HG02884 (cell line): ENCODE results near the gene CSTA.

ENCODE experiments used
- ATAC-seq: cut with Tn5 transposase; IDR thresholded peaks from one replicate; pipeline ENCODE4 v1.9.1; 2021; ENCODE audit warnings: mild to moderate bottlenecking, moderate library complexity; ENCODE audit not compliant: unreplicated experiment

Gene CSTA

GRCh38 chr3:122374034-122374433 lies 49.0 kb downstream of the CSTA start:
- ATAC-seq, result no peak

- no peak for ATAC-seq
These were observed 52.9 kb downstream of the CSTA start for GRCh38 chr3:122377975-122378374.

GRCh38 chr3:122382888-122383666 lies 58.0 kb downstream of the CSTA start, which contains the start of gene MIX23:
TSS of gene MIX23 (minus strand) at chr3:122383231. CDS start at chr3:122383224, 7 bp downstream.
- peak; percentile 37 for ATAC-seq

GRCh38 chr3:122383771-122384697 lies 59.0 kb downstream of the CSTA start, which contains the start of gene FAM162A:
TSS of gene FAM162A (plus strand) at chr3:122384182. CDS start at chr3:122384266, 84 bp downstream.
- peak; percentile 85 for ATAC-seq

- ATAC-seq, result no peak
These were observed 62.7 kb downstream of the CSTA start for GRCh38 chr3:122387709-122388108.

- no peak for ATAC-seq
These were observed 64.1 kb downstream of the CSTA start for GRCh38 chr3:122389197-122389596.

- no peak for ATAC-seq
These were observed 64.8 kb downstream of the CSTA start for GRCh38 chr3:122389892-122390291.

- no peak for ATAC-seq
These were observed 65.6 kb downstream of the CSTA start for GRCh38 chr3:122390665-122391064.
